ENCODE measurements around the gene PRKAG2. TPM values are rescaled to one million over a fixed set of nuclear protein-coding genes. Genes with fewer than 3 reads are reported as not detected.

The PRKAG2 gene
- total and polyA plus RNA-seq, 5 donors: 162 to 298 (median 181) TPM

GRCh38 chr7:151676759-151677158 is 200.2 kb downstream of the PRKAG2 start:
- peak overlapping the region; percentile 8 for H3K27ac ChIP-seq (ENCODE audit: low read length)
- no peak for ATAC-seq

DNA sequence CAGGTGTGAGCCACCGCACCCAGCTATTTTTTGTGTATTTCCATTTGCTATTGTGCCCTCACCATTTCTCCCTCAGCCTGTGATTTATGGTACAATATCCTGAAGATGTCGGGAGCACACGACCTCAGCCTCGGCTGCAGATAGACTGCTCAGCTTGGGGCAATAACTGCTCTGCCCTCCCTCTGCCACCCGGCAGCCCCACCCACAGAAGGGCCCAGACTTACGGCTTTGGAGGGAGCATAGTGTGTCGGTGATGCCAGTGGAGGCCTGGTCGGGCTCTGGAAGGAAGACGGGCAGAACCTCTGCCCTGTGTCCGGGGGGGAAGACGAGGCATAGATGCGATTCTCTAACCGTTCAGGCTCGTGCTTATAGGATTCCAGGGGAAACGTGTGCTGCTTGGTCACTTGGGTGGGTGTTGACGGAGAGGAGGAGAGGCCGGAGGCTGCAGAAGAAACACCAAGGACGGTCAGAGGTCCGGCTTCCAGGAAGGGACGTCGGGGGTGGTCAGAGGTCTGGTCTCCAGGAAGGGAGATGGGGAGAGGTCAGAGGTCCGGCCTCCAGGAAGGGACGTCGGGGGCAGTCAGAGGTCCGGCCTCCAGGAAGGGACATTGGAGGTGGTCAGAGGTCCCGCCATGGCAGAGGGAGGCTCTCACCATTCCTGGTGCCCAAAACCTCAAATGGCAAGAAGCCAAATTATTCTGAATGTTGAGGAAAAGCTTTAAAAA is 201.6 kb downstream of the PRKAG2 start:
- Histone ChIP-seq H3K27ac (ENCODE audit: low read length) (no peak overlapping the region), H3K27me3 (ENCODE audit: control insufficient read depth, insufficient read depth) (no peaks in the 10 kb centered on the region), H3K9me3 (ENCODE audit: control insufficient read depth, low read length) (no peaks in the 10 kb centered on the region), H3K4me3 (ENCODE audit: low read length) (no peak overlapping the region), H3K4me1 (ENCODE audit: control insufficient read depth, insufficient read depth, low read length) (peaks cover 2% of the 10 kb centered on the region)
- WGBS: 83% methylated on average over 26 of the region's 26 CpGs
- peak in 1 of 3 donors; percentile 23 for DNase-seq
- ATAC-seq: no peak
- intact Hi-C loops (cut with DNase I): no loop called here

More at GRCh38 chr7:151676759-151677158, 200.2 kb downstream of the PRKAG2 start:
- peak in 1 of 3 donors; percentile 54 for DNase-seq
- no peaks in the 10 kb centered on the region for H3K9me3 ChIP-seq (ENCODE audit: control insufficient read depth, low read length)
- H3K4me3 ChIP-seq (ENCODE audit: low read length): no peak overlapping the region
- peaks cover 5% of the 10 kb centered on the region for H3K4me1 ChIP-seq (ENCODE audit: control insufficient read depth, insufficient read depth, low read length)
- no peaks in the 10 kb centered on the region for H3K27me3 ChIP-seq (ENCODE audit: control insufficient read depth, insufficient read depth)
- WGBS: 71% methylated on average over 11 of the region's 11 CpGs
- intact Hi-C loops (cut with DNase I): no loop called here

DNA sequence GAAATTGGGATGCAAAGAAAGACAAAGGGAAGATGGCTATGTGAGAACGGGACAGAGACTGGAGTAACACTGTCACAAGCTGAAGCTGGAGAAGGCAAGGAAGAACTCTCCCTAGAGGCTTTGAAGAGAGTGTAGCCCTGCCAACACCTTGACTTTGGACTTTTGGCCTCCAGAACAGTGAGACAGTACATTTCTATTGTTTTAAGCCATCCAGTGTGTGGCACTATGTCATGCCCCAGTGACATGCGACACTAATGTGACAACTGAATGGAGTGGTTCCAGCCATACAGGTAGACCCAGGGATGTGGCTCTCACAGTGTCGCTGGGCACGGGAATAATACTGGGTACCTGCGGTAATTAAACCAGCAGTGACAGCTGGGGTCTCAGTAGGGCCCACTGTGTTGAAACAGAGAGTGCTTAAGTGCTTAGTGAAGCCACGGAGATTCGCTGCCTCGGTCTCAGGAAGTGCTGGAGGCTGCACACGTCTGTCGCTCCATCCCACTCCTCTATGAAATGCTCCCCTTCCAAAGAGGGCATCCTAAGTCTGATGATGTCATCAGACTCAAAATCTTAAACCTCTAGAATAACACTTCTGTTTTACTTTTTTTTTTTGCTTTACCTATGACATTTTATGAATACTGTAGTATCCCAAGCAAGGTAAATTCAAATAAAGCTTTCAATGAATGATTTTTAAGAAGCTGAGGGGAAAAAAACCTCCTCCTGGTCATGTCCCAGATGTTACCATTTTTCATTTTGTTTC is 202.6 kb downstream of the PRKAG2 start:
- DNase-seq (peak in 1 of 3 donors; percentile 31), ATAC-seq (no peak)
- Histone ChIP-seq H3K27ac (ENCODE audit: low read length) (peak overlapping the region; percentile 28), H3K27me3 (ENCODE audit: control insufficient read depth, insufficient read depth) (no peaks in the 10 kb centered on the region), H3K4me1 (ENCODE audit: control insufficient read depth, insufficient read depth, low read length) (peaks cover 7% of the 10 kb centered on the region), H3K9me3 (ENCODE audit: control insufficient read depth, low read length) (no peaks in the 10 kb centered on the region), H3K4me3 (ENCODE audit: low read length) (no peak overlapping the region)
- WGBS: 93% methylated on average over 10 of the region's 10 CpGs
- intact Hi-C loops (cut with DNase I): no loop called here

GRCh38 chr7:151673216-151673615 is 203.7 kb downstream of the PRKAG2 start:
- DNase-seq (no peak), ATAC-seq (peak in 1 of 2 donors; percentile 16)
- 52% methylated on average over 9 of the region's 9 CpGs for WGBS
- intact Hi-C loops (cut with DNase I): no loop called here
- H3K27me3 ChIP-seq (ENCODE audit: control insufficient read depth, insufficient read depth): no peaks in the 10 kb centered on the region
- peaks cover 9% of the 10 kb centered on the region for H3K4me1 ChIP-seq (ENCODE audit: control insufficient read depth, insufficient read depth, low read length)
- peak overlapping the region; percentile 87 for H3K27ac ChIP-seq (ENCODE audit: low read length)
- H3K4me3 ChIP-seq (ENCODE audit: low read length): no peak overlapping the region
- H3K9me3 ChIP-seq (ENCODE audit: control insufficient read depth, low read length): no peaks in the 10 kb centered on the region

GRCh38 chr7:151672716-151673115 is 204.2 kb downstream of the PRKAG2 start:
- peak in 1 of 3 donors; percentile 55 for DNase-seq
- H3K4me1 ChIP-seq (ENCODE audit: control insufficient read depth, insufficient read depth, low read length): peaks cover 9% of the 10 kb centered on the region
- intact Hi-C loops (cut with DNase I): no loop called here
- peak overlapping the region; percentile 87 for H3K27ac ChIP-seq (ENCODE audit: low read length)
- peak; percentile 44 to 56 for ATAC-seq
- no peaks in the 10 kb centered on the region for H3K27me3 ChIP-seq (ENCODE audit: control insufficient read depth, insufficient read depth)
- 34% methylated on average over 9 of the region's 9 CpGs for WGBS
- no peak overlapping the region for H3K4me3 ChIP-seq (ENCODE audit: low read length)
- H3K9me3 ChIP-seq (ENCODE audit: control insufficient read depth, low read length): no peaks in the 10 kb centered on the region

GRCh38 chr7:151671514-151671913 is 205.4 kb downstream of the PRKAG2 start:
- DNase-seq: no peak
- Histone ChIP-seq H3K27ac (ENCODE audit: low read length) (peak overlapping the region; percentile 18), H3K4me1 (ENCODE audit: control insufficient read depth, insufficient read depth, low read length) (peaks cover 11% of the 10 kb centered on the region), H3K9me3 (ENCODE audit: control insufficient read depth, low read length) (no peaks in the 10 kb centered on the region), H3K4me3 (ENCODE audit: low read length) (no peak overlapping the region), H3K27me3 (ENCODE audit: control insufficient read depth, insufficient read depth) (no peaks in the 10 kb centered on the region)
- intact Hi-C loops (cut with DNase I): no loop called here
- WGBS: 49% methylated on average over 2 of the region's 2 CpGs
- peak in 1 of 2 donors; percentile 44 for ATAC-seq

- DNase-seq (no peak), ATAC-seq (no peak)
- Histone ChIP-seq H3K27me3 (ENCODE audit: control insufficient read depth, insufficient read depth) (no peaks in the 10 kb centered on the region), H3K4me1 (ENCODE audit: control insufficient read depth, insufficient read depth, low read length) (peaks cover 16% of the 10 kb centered on the region), H3K27ac (ENCODE audit: low read length) (no peak overlapping the region), H3K9me3 (ENCODE audit: control insufficient read depth, low read length) (no peaks in the 10 kb centered on the region), H3K4me3 (ENCODE audit: low read length) (no peak overlapping the region)
- 98% methylated on average over 2 of the region's 2 CpGs for WGBS
- intact Hi-C loops (cut with DNase I): no loop called here
These were observed 207.2 kb downstream of the PRKAG2 start for GRCh38 chr7:151669762-151670161.

DNA sequence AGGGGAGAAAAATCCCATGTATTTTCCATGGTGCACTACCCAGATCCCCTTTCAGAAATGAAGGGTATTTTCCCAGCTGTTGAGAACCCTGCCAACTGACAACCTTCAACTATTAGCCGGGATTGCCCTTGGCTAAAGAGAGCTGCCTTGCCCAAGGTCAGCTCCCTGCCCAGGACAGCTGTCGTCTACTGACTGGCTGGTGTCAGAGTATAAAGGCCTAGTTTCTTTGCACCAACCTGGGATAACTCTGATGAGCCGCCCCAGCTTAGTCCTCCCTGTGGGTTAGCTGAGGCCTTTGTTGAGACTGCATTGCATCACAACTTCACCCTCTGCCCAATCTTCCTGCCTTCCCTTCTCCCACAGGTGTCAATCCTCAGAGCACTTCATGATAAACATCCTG is 210.0 kb downstream of the PRKAG2 start:
- intact Hi-C loops (cut with DNase I): no loop called here
- H3K27me3 ChIP-seq (ENCODE audit: control insufficient read depth, insufficient read depth): no peaks in the 10 kb centered on the region
- H3K27ac ChIP-seq (ENCODE audit: low read length): peak overlapping the region; percentile 96
- no peak for DNase-seq
- H3K4me1 ChIP-seq (ENCODE audit: control insufficient read depth, insufficient read depth, low read length): peaks cover 17% of the 10 kb centered on the region
- H3K4me3 ChIP-seq (ENCODE audit: low read length): no peak overlapping the region
- WGBS: 86% methylated on average over 3 of the region's 3 CpGs
- ATAC-seq: no peak
- no peaks in the 10 kb centered on the region for H3K9me3 ChIP-seq (ENCODE audit: control insufficient read depth, low read length)

- H3K4me3 ChIP-seq (ENCODE audit: low read length): no peak overlapping the region
- peak overlapping the region; percentile 99 for H3K27ac ChIP-seq (ENCODE audit: low read length)
These were observed 211.5 kb downstream of the PRKAG2 start for GRCh38 chr7:151665368-151665767.

DNA sequence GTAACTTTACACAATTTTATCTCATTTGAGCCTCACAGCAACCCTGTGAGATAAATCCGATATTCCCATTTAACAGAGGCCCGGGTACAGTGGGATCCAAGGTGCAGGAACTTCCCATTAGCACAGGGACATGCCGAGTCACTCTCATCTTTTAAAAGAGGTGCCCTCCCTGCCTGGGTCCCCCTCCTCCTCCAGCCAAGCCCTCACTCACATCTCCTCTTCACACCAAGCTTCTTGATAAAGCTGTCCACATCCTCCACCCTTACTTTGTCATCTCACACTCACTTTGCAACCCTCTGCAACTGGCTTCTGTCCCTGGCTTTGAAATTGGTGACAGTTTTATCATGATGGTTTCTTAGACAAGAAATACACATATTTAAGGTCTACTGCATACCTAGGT is 212.6 kb downstream of the PRKAG2 start:
- DNase-seq: peak in 1 of 3 donors; percentile 64

More at GRCh38 chr7:151665368-151665767, 211.5 kb downstream of the PRKAG2 start:
- DNase-seq: peak; percentile 88 to 94 (median 89)
- peak; percentile 88 to 89 for ATAC-seq
- Histone ChIP-seq H3K27me3 (ENCODE audit: control insufficient read depth, insufficient read depth) (no peaks in the 10 kb centered on the region), H3K4me1 (ENCODE audit: control insufficient read depth, insufficient read depth, low read length) (peaks cover 17% of the 10 kb centered on the region), H3K9me3 (ENCODE audit: control insufficient read depth, low read length) (no peaks in the 10 kb centered on the region)
- 16% methylated on average over 6 of the region's 6 CpGs for WGBS
- intact Hi-C loops (cut with DNase I): no loop called here

More for the DNA sequence above, 212.6 kb downstream of the PRKAG2 start:
- peaks cover 13% of the 10 kb centered on the region for H3K4me1 ChIP-seq (ENCODE audit: control insufficient read depth, insufficient read depth, low read length)
- intact Hi-C loops (cut with DNase I): no loop called here
- no peak overlapping the region for H3K4me3 ChIP-seq (ENCODE audit: low read length)
- H3K27me3 ChIP-seq (ENCODE audit: control insufficient read depth, insufficient read depth): no peaks in the 10 kb centered on the region
- peak; percentile 68 to 78 for ATAC-seq
- peak overlapping the region; percentile 99 for H3K27ac ChIP-seq (ENCODE audit: low read length)
- H3K9me3 ChIP-seq (ENCODE audit: control insufficient read depth, low read length): no peaks in the 10 kb centered on the region
- WGBS: 60% methylated on average over 3 of the region's 3 CpGs

All from right cardiac atrium (tissue), 5 donors.